Raji (cell line): ENCODE data around the gene MCL1.

Source experiments
- POLR2A ChIP-seq: IDR thresholded peaks from 2 replicates; pipeline ENCODE4 v1.6.1; 2011; ENCODE audit warnings: low read depth, low read length, control low read depth; ENCODE audit not compliant: insufficient read depth

Gene MCL1

DNA sequence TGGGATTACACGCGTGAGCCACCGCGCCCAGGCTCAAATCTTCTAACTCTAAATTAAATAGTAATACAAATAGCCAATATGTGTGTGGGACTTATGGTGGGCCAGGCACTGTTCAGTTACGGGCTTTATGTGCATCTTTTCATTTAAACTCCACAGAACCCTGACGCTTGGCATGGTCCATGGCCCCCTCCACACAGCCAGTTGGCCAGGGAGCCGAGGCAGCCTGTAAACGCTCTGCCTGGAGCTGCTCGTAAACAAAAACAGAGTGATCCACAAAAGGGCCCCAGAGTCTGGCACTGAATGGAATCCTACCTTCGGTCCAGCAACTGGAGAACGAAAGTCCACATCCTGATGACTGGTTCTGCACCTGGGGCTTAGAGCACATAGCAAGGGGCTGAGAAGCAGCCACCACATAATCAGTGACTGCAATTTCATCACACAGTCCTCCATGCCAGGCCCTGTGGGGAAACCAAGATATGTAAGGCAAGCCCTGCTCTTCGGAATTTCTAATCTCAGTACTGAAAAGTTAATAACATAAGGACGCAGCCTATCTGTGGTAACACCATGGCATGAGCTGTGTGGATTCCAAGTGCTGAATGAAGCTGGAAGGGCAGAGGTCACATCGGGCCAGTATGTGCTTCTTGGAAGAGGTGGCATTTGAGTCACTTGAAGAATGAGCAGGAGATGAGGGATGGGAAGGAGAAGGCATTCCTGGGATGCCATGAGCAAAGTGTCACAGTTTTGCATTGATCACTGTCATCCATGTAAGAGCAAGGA is 43.7 kb downstream of the MCL1 start:
- no peak for TF ChIP-seq POLR2A

DNA sequence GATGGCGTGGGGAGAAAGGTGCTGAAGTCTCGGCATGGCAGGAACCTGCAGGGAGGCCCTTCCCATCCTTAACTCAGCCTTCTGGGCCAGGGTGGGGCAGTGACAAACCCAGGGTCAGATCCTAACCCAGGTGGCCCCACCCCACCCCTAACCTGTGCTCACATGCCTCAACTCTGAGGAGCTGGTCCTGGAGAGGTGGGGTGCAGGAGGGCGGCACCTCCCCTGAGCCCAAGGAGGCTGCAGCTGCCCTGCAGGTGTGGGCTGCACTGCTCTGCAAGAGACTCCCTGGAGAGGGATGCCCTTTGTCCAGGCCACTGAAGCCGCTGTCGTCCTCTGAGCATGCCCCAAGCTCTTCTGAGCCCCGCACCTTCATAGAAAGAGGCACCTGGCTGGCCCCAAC is 45.4 kb downstream of the MCL1 start:
- TF ChIP-seq POLR2A = no peak

DNA sequence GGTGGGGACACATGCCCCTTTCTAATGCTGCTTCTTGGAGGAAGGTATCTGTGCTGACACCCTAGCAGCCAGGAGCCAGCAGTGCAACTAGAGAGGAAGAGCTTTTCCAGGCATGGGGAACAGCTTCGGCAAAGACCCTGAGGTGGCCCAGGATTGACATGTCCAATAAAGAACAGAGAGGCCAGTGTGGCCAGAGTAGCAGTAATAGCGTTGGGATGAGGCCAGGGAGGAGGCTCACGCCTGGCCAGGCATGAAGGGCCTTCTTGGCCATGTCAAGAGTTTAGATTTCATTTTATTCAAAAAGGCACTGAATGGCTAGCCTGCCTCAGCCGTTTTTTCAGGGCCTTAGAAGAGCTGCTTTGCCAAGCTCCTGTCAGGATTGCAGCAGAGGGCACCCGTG is 46.5 kb downstream of the MCL1 start:
- TF ChIP-seq POLR2A = no peak

DNA sequence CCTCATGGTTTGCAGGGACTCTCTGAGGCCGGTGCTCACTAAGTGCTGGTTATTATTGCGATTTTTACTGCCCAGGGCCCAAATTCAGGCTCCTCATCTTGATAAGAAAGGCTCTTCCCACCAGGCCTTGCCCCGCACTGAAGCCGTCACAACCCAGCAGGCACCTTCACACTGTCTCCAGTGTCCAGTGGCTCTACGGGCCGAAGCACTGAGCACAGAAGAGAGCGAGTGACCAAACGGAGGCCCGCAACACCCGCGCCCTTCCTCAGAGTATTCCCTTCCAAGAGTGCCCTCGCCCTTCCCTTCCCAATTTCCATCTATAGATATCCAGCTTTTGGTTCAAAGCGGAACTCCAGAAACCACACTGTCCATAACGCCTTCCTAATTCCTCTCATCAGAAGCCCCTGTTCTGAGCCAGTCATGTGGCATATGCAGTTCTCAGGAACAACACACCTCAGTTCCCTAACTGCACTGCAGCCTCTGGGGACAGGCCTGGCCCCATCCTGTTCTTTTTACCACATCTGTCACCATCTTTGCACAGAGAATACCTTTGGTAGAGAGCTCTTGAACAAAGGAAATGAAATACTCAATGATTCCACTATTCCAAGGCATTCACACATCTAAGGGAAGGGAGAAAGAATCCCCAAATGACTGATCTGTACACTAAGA is 48.8 kb downstream of the MCL1 start:
- no peak for TF ChIP-seq POLR2A

DNA sequence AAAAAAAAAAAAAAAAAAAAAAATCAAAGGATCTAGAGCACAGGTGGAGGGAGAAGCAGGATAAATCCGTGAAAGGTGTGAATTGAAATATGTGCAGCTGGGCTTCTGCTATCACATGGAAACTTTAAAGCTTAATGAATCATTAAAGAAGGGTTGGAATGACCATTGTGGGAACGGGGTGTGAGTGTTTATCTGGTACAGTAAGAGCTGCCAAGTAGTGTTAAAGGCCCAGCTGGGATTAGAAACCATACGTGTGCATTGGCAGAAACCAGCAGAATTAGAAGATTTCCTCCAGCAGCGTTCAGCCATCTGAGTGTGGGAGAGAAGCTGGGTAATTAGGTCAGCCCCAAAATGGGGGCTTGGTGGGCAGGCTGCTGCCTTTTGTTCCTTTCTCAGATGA is 50.4 kb downstream of the MCL1 start:
- TF ChIP-seq POLR2A = no peak

DNA sequence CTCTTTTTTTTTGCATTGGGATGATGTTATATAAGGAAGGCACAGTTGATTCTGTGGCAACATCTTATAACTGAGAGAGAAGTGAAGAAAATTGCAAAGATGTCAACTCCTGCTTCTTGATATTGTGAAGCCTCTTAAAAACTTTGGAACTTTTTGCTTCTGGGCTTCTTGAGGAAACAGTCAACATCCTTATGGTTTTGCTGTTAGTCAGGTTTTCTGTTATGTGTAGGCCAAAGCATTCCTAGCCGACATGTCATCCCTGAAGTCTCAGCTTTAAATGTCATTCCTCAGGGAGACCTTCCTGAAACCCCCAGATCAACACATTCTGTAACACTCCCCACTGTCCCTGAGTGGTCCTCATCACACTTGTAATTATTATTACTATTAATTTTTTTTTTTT is 51.2 kb downstream of the MCL1 start:
- no peak for TF ChIP-seq POLR2A

DNA sequence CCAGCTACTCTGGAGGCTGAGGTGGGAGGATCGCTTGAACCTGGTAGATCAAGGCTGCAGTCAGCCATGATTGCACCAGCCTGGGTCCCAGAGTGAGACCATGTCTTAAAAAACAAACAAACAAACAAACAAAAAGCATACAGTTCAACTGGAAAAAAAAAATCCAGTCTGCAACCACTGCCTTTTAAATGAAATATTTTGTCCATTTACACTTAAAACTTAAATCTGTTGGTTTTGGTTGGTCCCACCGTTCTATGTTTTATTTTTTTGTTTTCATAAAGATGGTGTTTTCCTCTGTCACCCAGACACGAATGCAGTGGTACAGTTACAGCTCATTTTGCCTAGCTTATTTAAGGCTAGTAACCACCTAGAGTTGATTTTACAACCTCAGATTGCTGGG is 54.1 kb downstream of the MCL1 start:
- TF ChIP-seq POLR2A = no peak
